ENCODE results near the gene FGR. TPM values are rescaled to one million over a fixed set of nuclear protein-coding genes. Genes with fewer than 3 reads are reported as not detected.

The FGR gene
- polyA plus RNA-seq, 1 of the 3 experiments (the other 2 are of a cell fraction): not detected

DNA sequence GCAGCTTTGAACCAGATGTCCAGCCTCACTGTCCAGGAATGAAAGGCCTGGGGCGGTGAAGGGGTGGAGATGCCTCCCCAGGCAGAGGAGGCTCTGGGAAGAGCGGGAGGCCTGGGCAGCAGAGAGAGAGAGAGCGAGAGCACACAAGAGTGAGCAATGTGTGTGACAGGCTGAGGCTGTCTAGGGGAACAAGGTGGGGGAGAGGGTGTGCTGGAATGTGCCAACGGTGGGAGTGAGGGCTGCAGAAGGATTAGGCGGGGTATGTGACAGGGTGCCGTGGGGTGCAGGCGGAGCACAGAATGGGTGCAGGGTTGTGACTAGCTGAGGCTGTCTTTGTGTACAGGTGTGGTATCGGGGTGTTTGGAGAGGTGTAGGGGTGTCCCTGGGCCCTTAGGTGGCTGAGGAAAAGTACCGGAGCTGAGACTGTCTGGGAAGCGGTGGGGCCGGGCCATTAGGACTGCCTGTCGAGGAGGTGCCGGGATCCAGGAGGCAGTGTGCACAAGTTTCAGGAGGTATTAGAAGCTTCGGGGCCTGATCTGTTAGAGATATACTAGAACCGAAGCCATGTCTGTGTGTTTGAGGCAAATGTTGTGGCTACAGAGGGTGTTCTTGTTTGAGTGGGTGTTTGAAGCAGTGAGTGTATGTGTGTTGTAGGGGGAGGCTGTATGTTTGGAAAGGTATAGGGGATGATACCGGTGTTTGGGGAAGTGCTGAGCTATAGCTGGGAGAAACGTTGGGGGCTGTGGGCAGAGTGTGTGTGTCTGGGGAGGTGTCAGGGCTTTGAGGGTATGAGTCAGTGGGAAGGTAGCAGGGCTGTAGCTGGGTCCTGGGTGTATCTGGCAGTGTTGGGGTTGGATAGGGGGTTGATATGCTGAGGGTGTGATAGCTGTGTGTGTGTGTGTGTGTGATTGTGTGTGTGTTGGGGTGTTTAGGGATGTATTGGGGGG, 40.1 kb downstream of the FGR start:
- DNase-seq: no peak
- CTCF ChIA-PET: interaction anchor here (1.1 to 27.7 kb wide), 8 partner anchors 12 to 298 kb away, joined by 3 to 603 read pairs (median 3); no protein-coding TSS in a partner anchor
- Histone ChIP-seq H3K4me3 (ENCODE audit: low read depth in 2 of 2, low read length in 1 of 2) (no peak overlapping the region), H3K36me3 (replicated peaks in 1 of 2; ENCODE audit: control insufficient read depth in 1 of 2, insufficient read depth in 2 of 2, low read length in 1 of 2) (no peaks in the 10 kb centered on the region), H3K4me1 (ENCODE audit: control insufficient read depth in 1 of 2, insufficient read depth in 2 of 2, low read depth in 1 of 2, low read length in 1 of 2) (peaks cover 65 to 82% of the 10 kb centered on the region in 2 experiments), H3K27me3 (ENCODE audit: insufficient read depth) (no peaks in the 10 kb centered on the region), H3K9me3 (no peaks in the 10 kb centered on the region), H3K9me2 (no peaks in the 10 kb centered on the region), H3K79me2 (ENCODE audit: insufficient read depth) (peaks cover 92% of the 10 kb centered on the region), H3K27ac (ENCODE audit: low read depth in 2 of 2, low read length in 1 of 2) (0 out of 4 replicates have a peak overlapping the region, but pooled peaks of 1 of the 2 experiments have one; percentile 22), H2AFZ (ENCODE audit: low read depth) (no peak overlapping the region), H4K20me1 (ENCODE audit: insufficient read depth) (peaks cover 87% of the 10 kb centered on the region), H3F3A (replicated peaks; ENCODE audit: insufficient read depth) (peaks cover 3% of the 10 kb centered on the region), H3K4me2 (peak overlapping the region; percentile 66; the same call in 1 of the 2 replicates), H3K9ac (no peak overlapping the region)
- no peak for TF ChIP-seq RAD21 (IDR thresholded peaks at IDR 0.05; ENCODE audit: low read length)
- no peak for TF ChIP-seq RFX5 (IDR thresholded peaks at IDR 0.05; ENCODE audit: low read length)
- TF ChIP-seq FOXJ3 (CRISPR knock-in tag; IDR thresholded peaks at IDR 0.05): no peak
- no peak for TF ChIP-seq SMC3 (IDR thresholded peaks at IDR 0.05; ENCODE audit: low read depth, low read length)
- TF ChIP-seq, protein P1, sequence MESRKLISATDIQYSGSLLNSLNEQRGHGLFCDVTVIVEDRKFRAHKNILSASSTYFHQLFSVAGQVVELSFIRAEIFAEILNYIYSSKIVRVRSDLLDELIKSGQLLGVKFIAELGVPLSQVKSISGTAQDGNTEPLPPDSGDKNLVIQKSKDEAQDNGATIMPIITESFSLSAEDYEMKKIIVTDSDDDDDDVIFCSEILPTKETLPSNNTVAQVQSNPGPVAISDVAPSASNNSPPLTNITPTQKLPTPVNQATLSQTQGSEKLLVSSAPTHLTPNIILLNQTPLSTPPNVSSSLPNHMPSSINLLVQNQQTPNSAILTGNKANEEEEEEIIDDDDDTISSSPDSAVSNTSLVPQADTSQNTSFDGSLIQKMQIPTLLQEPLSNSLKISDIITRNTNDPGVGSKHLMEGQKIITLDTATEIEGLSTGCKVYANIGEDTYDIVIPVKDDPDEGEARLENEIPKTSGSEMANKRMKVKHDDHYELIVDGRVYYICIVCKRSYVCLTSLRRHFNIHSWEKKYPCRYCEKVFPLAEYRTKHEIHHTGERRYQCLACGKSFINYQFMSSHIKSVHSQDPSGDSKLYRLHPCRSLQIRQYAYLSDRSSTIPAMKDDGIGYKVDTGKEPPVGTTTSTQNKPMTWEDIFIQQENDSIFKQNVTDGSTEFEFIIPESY (IDR thresholded peaks at IDR 0.05; ENCODE audit: borderline replicate concordance, low read depth): no peak
- TF ChIP-seq TCF12 (IDR thresholded peaks at IDR 0.05): no peak
- TF ChIP-seq RXRA (IDR thresholded peaks at IDR 0.05; ENCODE audit: borderline replicate concordance, low read depth): no peak
- TF ChIP-seq GABPA (IDR thresholded peaks at IDR 0.05; ENCODE audit: low read depth): no peak
- no peak for TF ChIP-seq JUND (IDR thresholded peaks at IDR 0.05)
- TF ChIP-seq EZH2phosphoT487 (IDR thresholded peaks at IDR 0.05; ENCODE audit: borderline replicate concordance, low read depth): no peak
- WGBS (ENCODE audit: low lambda C conversion rate): 77% methylated on average over 17 of the region's 17 CpGs
- POLR2A ChIA-PET: no interaction called here

DNA sequence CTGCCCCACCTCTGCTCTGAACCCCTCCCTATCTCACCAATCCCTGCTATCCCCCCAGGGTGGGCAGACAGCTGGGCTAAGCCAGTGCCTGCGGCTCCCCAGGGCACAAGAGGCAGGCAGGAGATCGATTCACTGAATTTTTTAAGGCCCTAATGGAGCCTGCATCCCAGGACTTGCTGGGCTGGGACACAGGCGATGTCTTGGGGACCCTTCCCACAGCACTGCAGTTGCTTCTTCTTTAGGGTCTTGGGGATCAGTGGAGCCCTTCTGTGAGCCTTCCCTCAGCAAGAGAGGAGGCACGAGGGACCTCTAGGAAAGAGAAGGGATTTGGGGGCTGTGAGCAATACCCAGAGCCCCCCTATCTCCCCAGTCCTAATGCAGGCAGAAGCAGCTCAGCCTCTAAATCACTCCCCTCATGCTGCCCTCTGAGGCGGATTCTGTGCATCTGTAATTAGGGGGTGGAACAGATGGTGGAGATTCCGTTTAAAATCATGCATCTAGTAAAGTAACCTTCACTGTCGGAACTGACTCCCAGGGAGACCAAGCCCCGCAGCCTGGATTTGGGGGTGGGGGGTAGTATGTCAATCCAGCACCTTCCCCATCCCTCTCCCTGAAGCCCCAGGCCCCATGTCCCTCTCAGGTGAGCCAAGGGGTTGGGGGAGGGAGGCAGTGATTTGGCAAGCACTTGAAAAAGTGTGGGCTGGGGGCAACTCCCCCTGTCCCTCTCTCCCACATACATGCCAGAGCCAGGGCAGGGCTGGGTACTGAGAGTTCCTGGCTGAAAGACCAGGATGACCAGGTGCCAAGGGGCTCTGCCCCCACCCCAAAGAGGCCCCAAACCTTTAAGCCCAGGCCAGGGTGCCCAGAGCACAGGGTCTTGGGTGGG, 41.1 kb downstream of the FGR start:
- Histone ChIP-seq H3K9me3 (no peaks in the 10 kb centered on the region), H3K36me3 (replicated peaks in 1 of 2; ENCODE audit: control insufficient read depth in 1 of 2, insufficient read depth in 2 of 2, low read length in 1 of 2) (no peaks in the 10 kb centered on the region), H4K20me1 (ENCODE audit: insufficient read depth) (peaks cover 80% of the 10 kb centered on the region), H3K9ac (no peak overlapping the region), H3K27ac (ENCODE audit: low read depth in 2 of 2, low read length in 1 of 2) (no peak overlapping the region; a peak in 1 of 4 replicates), H3K79me2 (ENCODE audit: insufficient read depth) (peaks cover 88% of the 10 kb centered on the region), H3F3A (replicated peaks; ENCODE audit: insufficient read depth) (peaks cover 3% of the 10 kb centered on the region), H3K9me2 (no peaks in the 10 kb centered on the region), H3K27me3 (ENCODE audit: insufficient read depth) (no peaks in the 10 kb centered on the region), H3K4me3 (ENCODE audit: low read depth in 2 of 2, low read length in 1 of 2) (no peak overlapping the region), H3K4me1 (ENCODE audit: control insufficient read depth in 1 of 2, insufficient read depth in 2 of 2, low read depth in 1 of 2, low read length in 1 of 2) (peaks cover 65 to 82% of the 10 kb centered on the region in 2 experiments), H2AFZ (ENCODE audit: low read depth) (no peak overlapping the region), H3K4me2 (0 out of 2 replicates have a peak overlapping the region, but pooled peaks have one; percentile 66)
- ChIA-PET CTCF (interaction anchor here (1.1 to 27.7 kb wide), 8 partner anchors 8 to 297 kb away, joined by 3 to 603 read pairs (median 4); no protein-coding TSS in a partner anchor), POLR2A (interaction anchor here (0.5 kb wide), 1 partner anchor 11 kb away, joined by 3 read pairs; no protein-coding TSS in a partner anchor)
- no peak for TF ChIP-seq TEAD4 (IDR thresholded peaks at IDR 0.05; ENCODE audit: borderline replicate concordance, insufficient read depth)
- TF ChIP-seq, protein P1 (IDR thresholded peaks at IDR 0.05; ENCODE audit: borderline replicate concordance, low read depth): no peak
- TF ChIP-seq, protein P2, sequence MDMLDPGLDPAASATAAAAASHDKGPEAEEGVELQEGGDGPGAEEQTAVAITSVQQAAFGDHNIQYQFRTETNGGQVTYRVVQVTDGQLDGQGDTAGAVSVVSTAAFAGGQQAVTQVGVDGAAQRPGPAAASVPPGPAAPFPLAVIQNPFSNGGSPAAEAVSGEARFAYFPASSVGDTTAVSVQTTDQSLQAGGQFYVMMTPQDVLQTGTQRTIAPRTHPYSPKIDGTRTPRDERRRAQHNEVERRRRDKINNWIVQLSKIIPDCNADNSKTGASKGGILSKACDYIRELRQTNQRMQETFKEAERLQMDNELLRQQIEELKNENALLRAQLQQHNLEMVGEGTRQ (IDR thresholded peaks at IDR 0.05; ENCODE audit: borderline replicate concordance, low read depth, low read length): no peak
- TF ChIP-seq FOXJ3 (CRISPR knock-in tag; IDR thresholded peaks at IDR 0.05): no peak
- TF ChIP-seq POLR2AphosphoS5 (IDR thresholded peaks at IDR 0.05; ENCODE audit: low read depth, low read length): no peak
- no peak for DNase-seq
- WGBS (ENCODE audit: low lambda C conversion rate): 67% methylated on average over 6 of the region's 8 CpGs
